Activated naive CD4-positive, alpha-beta T cell treated with Interleukin-2 at 50 U/mL for 16 hours (primary cell): ENCODE measurements around the gene ADCY9.
A peak's percentile ranks its signal among the peaks of the same experiment; 100 is the strongest.
"Not testable (repeated sequence)": the region's sequence is repeated elsewhere in the genome, so short reads cannot be mapped to it uniquely, and the experiment has no call there.

ENCODE experiments used
- DNase-seq: peaks from one replicate; pipeline ENCODE4 v3.0.0-alpha.2; 2020

ADCY9 gene

GRCh38 chr16:3966681-3967080 lies 149.6 kb downstream of the ADCY9 start:
- no peak for DNase-seq

GRCh38 chr16:3965781-3966582 lies 150.3 kb downstream of the ADCY9 start:
- DNase-seq: no peak

- no peak for DNase-seq
These were observed 150.9 kb downstream of the ADCY9 start for GRCh38 chr16:3965306-3965705.

- no peak for DNase-seq
These were observed 151.5 kb downstream of the ADCY9 start for GRCh38 chr16:3964686-3965290.

- no peak for DNase-seq
These were observed 152.2 kb downstream of the ADCY9 start for GRCh38 chr16:3963886-3964685.

GRCh38 chr16:3963203-3963602 lies 153.0 kb downstream of the ADCY9 start:
- DNase-seq: peak; percentile 25

- no peak for DNase-seq
These were observed 154.8 kb downstream of the ADCY9 start for GRCh38 chr16:3961449-3961849.

GRCh38 chr16:3959926-3960590 lies 156.2 kb downstream of the ADCY9 start:
- DNase-seq: not testable (repeated sequence)

- DNase-seq: no peak
These were observed 157.1 kb downstream of the ADCY9 start for GRCh38 chr16:3959148-3959547.

- DNase-seq: no peak
These were observed 158.8 kb downstream of the ADCY9 start for GRCh38 chr16:3957344-3957980.

- DNase-seq: no peak
These were observed 161.8 kb downstream of the ADCY9 start for GRCh38 chr16:3954411-3954921.

- DNase-seq: no peak
These were observed 162.4 kb downstream of the ADCY9 start for GRCh38 chr16:3953728-3954410.

GRCh38 chr16:3952737-3953131 lies 163.5 kb downstream of the ADCY9 start:
- DNase-seq: no peak

GRCh38 chr16:3951861-3952736 lies 164.1 kb downstream of the ADCY9 start:
- DNase-seq: no peak

- not testable (repeated sequence) for DNase-seq
These were observed 164.9 kb downstream of the ADCY9 start for GRCh38 chr16:3951380-3951779.

- no peak for DNase-seq
These were observed 165.7 kb downstream of the ADCY9 start for GRCh38 chr16:3950343-3951193.

- no peak for DNase-seq
These were observed 166.3 kb downstream of the ADCY9 start for GRCh38 chr16:3949946-3950342.

GRCh38 chr16:3949287-3949686 lies 167.0 kb downstream of the ADCY9 start:
- no peak for DNase-seq

- no peak for DNase-seq
These were observed 167.8 kb downstream of the ADCY9 start for GRCh38 chr16:3948378-3948995.
